Mononuclear cell (primary cell): ENCODE results near the gene IMP3. TPM values are rescaled to one million over a fixed set of nuclear protein-coding genes. Genes with fewer than 3 reads are reported as not detected.
A peak's percentile ranks its signal among the peaks of the same experiment; 100 is the strongest.
"Not testable (repeated sequence)": the region's sequence is repeated elsewhere in the genome, so short reads cannot be mapped to it uniquely, and the experiment has no call there.

Source experiments
- H3K27me3 ChIP-seq: 2 replicates; pipeline ENCODE4 v1.6.0; 2011; ENCODE audit warnings: low read length, control low read depth; ENCODE audit not compliant: insufficient read depth
- H3K4me1 ChIP-seq: 2 replicates; pipeline ENCODE4 v1.5.1; 2011; ENCODE audit warnings: mild to moderate bottlenecking, low read length, control low read depth; ENCODE audit not compliant: insufficient read depth
- H3K4me3 ChIP-seq: 2 replicates; pipeline ENCODE4 v1.5.1; 2011; ENCODE audit warnings: mild to moderate bottlenecking, low read length, moderate library complexity
- H3K9me3 ChIP-seq: 2 replicates; pipeline ENCODE4 v1.5.1; 2011; ENCODE audit warnings: low read depth, mild to moderate bottlenecking, control low read depth, low read length
- total RNA-seq: library from RNA; depleted of rRNA; stranded (reverse); fragments of >200 nt; gene quantifications from one replicate; pipeline ENCODE4 v1.2.3, GENCODE V29; 2012

The IMP3 gene, protein sequence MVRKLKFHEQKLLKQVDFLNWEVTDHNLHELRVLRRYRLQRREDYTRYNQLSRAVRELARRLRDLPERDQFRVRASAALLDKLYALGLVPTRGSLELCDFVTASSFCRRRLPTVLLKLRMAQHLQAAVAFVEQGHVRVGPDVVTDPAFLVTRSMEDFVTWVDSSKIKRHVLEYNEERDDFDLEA
- total RNA-seq, result 59.2 TPM

DNA sequence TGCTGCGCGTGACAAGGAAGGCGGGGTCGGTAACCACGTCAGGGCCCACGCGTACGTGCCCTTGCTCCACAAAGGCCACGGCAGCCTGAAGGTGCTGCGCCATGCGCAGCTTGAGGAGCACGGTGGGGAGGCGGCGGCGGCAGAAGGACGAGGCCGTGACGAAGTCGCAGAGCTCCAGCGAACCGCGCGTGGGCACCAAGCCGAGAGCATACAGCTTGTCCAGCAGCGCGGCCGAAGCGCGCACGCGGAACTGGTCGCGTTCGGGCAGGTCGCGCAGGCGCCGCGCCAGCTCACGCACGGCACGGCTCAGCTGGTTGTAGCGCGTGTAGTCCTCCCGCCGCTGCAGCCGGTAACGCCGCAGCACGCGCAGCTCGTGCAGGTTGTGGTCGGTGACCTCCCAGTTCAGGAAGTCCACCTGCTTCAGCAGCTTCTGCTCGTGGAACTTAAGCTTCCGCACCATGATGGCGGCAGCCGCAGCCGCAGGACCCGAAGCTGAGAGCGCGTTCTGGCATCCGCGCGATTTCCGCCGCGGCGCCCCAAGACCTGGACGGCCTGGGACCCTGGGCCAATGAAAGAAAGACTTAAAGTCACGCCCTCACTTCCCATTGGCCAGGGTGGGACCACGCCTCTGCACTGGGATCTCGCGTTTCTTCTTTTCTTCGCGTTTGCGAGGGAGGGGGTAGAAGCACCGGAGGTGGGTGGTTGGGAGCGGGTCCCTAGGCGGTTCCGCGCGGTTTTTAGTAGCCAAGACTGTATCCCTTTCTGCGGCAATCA is at the start of gene IMP3:
IMP3 (minus strand) TSS at position 516 of the 774 bp plus-strand sequence; CDS start at position 460, 56 bp downstream.
- H3K27me3 ChIP-seq, result no peaks in the 10 kb centered on the region
- no peaks in the 10 kb centered on the region for H3K9me3 ChIP-seq
- H3K4me1 ChIP-seq, result peaks cover 42% of the 10 kb centered on the region
- H3K4me3 ChIP-seq, result peak within 1 kb of the TSS; percentile 84

DNA sequence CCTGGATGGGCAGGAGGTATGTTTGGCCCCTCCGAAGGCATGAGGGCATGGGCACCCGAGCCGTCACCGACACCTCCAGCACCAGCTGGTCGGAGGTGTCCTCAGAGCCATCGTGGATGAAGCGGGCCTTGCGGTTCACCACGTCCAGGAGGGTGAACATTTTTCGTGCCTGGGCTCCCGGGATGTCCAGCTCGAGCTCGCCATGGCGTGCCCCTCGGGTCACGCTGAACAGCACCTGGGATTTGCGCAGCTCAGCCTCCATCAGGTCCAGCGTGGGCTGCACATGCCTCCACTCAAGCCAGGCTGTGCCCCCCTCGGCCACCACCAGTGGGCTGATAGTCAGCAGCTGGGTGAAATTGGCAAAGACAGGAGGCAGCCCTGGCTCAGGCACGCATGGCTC is 49.4 kb upstream of the IMP3 start:
- not testable (repeated sequence) for H3K4me3 ChIP-seq, H3K27me3 ChIP-seq, H3K9me3 ChIP-seq
- peaks cover 12% of the 10 kb centered on the region for H3K4me1 ChIP-seq

DNA sequence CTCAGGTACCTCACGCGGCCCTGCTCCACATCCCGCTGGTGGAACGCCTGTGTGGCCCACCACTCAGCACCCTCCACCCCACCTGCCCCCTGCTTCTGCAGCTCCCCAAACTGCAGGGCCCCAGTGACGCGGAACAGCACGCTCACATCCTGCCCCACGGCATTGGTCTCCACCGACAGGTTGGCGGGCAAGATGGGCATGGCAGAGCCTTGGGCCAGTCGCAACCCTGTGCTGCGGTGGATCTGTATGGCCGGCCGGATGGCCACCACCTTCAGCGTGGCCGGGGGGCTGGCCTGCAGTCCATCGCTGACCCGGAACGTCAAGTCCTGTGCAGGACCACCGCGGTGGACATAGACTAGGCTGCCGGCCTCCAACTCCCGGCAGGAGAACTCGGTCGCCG is 48.8 kb upstream of the IMP3 start:
- no peaks in the 10 kb centered on the region for H3K9me3 ChIP-seq
- peaks cover 6% of the 10 kb centered on the region for H3K4me1 ChIP-seq
- H3K4me3 ChIP-seq, result no peak overlapping the region
- H3K27me3 ChIP-seq, result no peaks in the 10 kb centered on the region

DNA sequence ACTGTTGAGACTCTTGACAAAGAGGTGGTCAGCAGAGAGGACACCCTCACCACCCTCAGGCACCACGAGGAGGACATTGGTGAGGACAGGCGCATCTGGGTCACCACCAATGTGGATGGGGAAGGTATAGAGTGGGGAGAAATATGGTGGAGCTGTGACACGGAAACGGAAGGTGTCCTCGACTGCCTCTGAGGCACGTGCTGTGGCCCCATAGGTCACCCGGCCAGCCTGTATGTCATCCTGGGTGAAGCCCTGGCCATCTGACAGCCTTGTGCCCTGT is 48.2 kb upstream of the IMP3 start:
- H3K4me1 ChIP-seq, result no peaks in the 10 kb centered on the region
- no peaks in the 10 kb centered on the region for H3K9me3 ChIP-seq
- no peak overlapping the region for H3K4me3 ChIP-seq
- no peaks in the 10 kb centered on the region for H3K27me3 ChIP-seq

DNA sequence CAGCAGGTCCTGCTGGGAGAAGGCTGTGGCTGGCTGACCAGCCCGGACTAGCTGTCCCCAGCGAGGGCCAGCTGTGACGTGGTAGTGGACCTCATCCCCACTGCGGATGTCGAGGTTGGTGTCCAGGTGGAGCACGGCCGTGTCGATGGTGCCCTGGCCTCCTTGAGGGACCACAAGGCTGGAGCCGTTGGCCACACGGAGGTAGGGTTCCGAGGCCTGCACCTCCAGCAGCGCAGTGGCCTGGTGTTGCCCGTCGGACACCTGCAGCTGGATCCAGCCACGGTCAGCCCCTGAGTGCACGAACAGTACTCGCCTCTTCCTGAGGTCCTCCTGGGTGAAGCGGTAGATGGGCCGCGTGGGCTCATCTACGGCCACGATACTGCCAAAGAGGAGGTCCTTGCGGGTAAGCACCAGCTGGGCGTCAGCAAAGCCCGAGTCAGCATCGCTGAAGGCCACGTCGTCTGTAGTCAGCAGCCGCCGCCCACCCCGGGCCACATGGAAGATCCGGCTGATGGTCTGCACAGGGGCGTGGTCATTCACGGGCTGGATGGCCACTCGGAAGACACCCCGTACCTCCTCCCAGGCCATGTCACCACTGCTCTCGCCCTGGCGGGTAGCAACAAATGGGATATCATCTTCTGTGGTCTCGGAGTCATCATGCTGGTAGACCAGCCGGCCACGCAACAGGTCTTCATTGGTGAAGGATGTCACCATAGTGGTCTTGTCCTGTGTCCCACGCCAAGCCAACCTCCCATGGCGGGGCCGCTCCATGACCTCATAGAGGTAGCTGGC is 47.7 kb upstream of the IMP3 start:
- Histone ChIP-seq H3K27me3 (no peaks in the 10 kb centered on the region), H3K9me3 (no peaks in the 10 kb centered on the region), H3K4me3 (no peak overlapping the region), H3K4me1 (no peaks in the 10 kb centered on the region)

DNA sequence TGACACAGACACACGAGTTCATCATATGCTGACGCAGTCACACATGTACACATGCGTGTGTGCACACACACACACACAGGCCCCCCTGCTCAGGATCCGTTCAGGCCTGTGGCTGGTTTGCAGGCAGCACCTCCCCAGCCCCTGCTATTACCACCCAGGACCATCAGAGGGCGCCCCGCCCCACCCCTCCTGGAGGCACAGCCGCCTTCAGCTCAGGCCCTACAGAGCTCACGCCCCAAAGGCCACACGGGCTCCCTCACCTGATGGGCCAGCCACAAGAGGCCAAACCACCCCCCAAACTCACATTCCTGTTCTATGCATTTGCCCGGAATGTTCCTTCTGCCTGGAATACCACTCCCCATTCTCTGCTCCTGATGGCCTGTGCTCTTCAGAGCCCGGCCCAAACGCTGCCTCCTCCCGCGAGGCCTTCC is 46.2 kb upstream of the IMP3 start:
- not testable (repeated sequence) for H3K9me3 ChIP-seq, H3K27me3 ChIP-seq, H3K4me1 ChIP-seq, H3K4me3 ChIP-seq

DNA sequence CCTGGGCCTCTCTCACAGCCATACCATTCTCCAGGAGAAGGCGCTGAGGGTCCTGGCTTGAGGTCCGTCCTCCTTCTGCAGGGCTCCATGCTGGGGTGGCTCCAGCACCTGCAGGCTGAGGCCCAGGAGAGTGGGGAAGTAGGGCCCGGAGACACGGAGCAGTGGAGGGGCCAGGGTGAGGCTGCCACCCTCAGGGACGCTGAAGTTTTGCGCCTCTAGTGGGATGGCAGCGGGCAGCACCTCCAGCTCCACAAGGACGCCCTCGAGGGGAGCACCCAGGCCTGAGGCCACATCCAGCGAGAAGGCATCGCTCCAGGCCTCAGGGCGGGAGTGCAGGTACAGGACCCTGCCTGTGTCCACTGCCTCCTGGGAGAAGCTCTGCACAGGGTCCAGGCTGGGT is 45.2 kb upstream of the IMP3 start:
- no peaks in the 10 kb centered on the region for H3K27me3 ChIP-seq
- H3K4me1 ChIP-seq, result no peaks in the 10 kb centered on the region
- no peak overlapping the region for H3K4me3 ChIP-seq
- H3K9me3 ChIP-seq, result no peaks in the 10 kb centered on the region

DNA sequence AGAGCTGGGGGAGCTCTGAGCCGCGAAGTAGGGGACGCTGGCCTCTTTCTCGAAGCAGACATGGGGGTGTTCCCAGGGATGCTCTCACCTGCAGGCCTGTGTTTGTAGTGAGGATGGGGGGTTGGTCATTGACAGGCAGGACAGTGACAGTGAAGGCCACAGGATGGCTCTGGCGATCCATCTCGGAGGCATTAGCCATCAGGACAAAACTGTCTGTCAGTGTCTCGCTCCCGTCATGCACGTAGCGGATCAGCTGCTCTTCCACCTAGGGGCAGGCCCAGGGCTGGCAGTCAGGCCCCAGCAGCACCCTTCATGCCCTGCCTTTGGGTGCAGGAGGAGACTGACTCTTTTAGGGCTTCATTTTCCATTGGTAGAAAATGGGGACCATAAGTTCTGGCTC is 44.6 kb upstream of the IMP3 start:
- Histone ChIP-seq H3K27me3 (no peaks in the 10 kb centered on the region), H3K4me1 (no peaks in the 10 kb centered on the region), H3K9me3 (no peaks in the 10 kb centered on the region), H3K4me3 (no peak overlapping the region)

DNA sequence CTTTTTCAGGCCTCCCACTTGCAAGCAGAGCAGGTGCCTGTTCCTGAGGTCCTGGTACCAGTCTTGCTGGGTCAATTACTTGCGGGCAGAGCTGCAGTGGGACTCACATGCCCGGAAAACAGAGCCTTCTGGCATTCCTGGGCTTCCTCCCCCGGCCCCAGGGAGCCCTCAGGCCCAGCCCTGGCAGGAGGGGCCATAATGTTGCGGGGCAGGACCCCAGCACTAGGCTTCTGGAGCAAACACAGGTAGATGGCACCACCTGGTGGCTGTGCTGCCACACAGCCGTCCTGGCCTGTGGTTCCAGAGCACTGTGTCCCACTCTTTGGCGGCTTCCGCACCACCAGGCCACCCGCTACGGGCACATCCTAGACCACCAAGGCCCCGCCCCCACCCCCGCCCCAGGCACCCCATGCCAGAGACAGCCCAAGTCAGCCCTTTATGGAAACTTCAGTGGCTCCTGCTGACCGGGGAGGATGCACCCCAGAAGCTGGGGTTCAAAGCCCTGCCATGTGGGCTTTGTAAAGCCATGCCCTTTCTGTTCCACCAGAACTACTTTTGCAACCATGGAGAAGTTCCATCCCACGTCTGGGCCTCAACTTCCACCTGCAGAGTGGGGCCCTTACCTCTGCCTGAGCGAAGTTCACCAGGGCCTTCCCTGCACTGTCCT is 43.8 kb upstream of the IMP3 start:
- not testable (repeated sequence) for H3K27me3 ChIP-seq, H3K4me1 ChIP-seq, H3K9me3 ChIP-seq, H3K4me3 ChIP-seq

DNA sequence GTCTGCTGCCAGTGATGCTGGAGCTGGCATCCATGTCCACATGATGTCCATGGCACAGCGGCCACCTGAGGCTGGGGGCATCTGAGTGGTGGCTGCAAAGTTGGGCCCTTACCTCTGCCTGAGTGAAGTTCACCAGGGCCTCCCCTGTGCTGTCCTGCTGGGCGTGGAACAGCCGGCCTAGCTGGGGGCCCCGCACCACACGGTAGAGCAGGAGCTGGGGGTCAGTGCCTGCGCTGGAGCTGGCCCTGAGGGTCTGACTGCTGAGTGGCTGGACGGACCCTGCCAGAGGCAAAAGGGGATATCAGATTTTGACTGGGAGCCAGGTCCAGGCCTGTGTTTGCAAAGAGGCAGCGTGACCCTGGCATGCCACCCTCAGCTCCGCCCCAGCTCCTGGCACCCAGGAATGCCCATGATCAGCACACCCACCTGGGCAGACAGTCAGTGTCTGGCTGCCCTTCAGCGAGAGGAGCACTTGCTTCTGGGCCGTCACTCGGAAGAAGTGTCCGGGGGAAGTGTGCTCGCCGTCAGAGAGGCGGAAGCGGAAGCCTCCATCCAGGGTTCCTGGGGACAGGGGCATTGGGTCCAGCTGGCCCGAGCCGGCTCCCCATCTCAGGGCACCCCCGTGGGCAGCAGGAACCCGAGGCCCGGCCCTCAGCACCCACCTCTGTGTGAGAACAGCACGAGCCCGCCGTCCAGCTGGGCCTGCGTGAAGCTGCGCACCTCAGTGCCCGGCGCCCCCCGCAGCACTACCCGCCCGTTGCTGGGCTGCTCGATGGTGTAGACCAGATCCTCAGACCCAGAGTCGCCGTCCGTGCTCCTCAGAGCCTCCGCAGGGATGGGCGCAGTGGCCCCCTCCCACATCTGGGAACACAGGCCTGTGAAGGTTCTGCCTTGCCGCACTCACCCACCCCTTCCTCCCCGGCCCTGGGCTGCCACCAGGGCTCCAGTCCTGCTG is 42.4 kb upstream of the IMP3 start:
- H3K9me3 ChIP-seq, result no peaks in the 10 kb centered on the region
- H3K27me3 ChIP-seq, result no peaks in the 10 kb centered on the region
- no peaks in the 10 kb centered on the region for H3K4me1 ChIP-seq
- H3K4me3 ChIP-seq, result no peak overlapping the region

DNA sequence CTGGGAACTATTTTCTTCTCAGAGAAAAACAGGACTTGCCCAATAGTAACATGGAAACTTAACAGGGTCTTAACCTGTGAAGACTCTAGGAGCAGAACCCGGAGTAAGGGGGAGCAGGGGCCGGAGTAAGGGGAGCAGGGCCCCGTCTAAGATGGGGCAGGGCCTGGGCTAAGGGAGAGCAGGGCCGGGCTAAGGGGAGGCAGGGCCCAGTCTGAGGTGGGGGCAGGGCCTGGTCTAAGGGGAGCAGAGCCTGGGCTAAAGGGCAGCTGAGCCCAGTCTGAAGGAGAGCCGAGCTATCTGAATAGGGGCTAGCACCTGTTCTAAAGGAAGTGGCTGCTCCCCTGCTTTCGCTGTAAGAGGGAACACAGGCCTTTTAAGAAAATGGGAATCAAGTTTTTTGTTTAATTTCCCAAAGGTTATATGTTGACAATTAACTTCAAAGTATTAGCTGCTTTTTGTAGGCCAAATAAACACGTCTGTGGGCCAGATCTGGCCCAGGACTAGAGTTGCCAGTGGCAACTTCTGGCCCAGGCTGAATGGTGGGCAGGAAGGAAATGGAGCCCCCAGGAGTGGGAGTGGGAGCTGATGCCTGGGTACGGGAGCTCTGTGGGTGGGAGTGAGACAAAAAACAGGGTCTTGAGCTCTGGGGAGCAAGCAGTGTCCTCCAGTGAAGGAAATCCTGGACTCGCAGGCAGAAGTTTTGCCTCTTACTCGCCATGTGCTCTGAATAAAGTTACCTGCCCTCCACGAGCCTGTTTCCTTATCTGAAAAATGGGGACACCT is 40.2 kb upstream of the IMP3 start:
- no peaks in the 10 kb centered on the region for H3K27me3 ChIP-seq
- H3K9me3 ChIP-seq, result no peaks in the 10 kb centered on the region
- no peak overlapping the region for H3K4me3 ChIP-seq
- H3K4me1 ChIP-seq, result no peaks in the 10 kb centered on the region

DNA sequence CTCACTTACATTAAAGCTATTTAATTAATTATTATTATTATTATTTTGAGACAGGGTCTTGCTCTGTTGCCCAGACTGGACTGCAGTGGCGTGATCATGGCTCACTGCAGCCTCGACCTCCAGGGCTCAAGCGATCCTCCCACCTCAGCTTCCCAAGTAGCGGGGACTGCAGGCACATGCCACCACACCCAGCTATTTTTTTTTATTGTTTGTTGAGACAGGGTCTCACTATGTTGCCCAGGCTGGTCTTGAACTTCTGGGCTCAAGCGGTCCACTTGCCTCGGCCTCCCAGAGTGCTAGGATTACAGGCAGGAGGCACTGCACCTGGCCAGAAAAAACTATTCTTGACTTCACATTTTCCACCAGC is 38.3 kb upstream of the IMP3 start:
- not testable (repeated sequence) for H3K9me3 ChIP-seq, H3K4me1 ChIP-seq, H3K4me3 ChIP-seq, H3K27me3 ChIP-seq

DNA sequence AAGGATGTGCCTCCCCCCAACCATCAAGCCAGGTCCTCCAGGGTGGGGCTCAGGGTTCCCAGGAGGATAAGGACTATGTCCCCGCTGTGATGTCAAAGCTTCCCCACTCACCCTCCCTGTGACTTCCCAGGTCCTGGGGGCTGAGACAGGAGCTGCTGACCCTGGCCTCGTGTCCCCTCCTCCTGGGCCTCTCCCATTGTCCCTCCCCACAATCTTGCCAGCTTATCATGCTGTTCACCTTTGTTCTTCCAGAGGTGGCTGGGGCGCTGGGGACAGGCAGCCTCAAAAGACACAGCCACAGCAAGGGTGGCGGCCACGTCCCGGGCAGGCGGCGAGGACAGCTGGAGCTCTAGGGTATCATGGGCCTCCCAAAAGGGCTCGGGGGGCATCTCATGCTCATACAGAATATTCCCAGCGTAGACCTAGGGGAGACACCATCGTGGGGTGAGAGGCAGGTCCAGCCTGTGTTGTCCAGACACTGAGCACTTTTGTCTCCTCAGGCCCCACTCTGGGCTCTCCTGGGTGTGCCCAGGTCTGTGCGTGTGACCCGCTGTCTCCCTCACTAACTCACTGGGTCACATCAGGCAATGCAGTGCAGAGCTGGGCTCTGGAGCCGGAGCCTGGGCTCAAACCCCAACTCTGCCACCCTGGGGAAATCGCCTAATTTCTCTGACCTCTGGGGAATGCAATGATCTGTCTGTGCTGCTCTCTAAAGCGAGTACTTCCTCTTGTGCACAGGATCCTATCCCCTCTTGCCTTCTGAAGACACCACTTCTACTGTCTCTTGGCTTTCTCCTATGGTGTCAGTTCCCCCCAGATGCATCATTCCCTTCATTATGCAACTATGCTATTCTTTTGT is 37.7 kb upstream of the IMP3 start:
- Histone ChIP-seq H3K27me3 (no peaks in the 10 kb centered on the region), H3K4me3 (no peak overlapping the region), H3K9me3 (no peaks in the 10 kb centered on the region), H3K4me1 (no peaks in the 10 kb centered on the region)
